ENCODE measurements around the gene LILRB2.
"Not testable (repeated sequence)": the region's sequence is repeated elsewhere in the genome, so short reads cannot be mapped to it uniquely, and the experiment has no call there.

The LILRB2 gene

GRCh38 chr19:54307389-54308020, 26.6 kb upstream of the LILRB2 start:
- in situ Hi-C loops (cut with MboI; ENCODE audit: low sequenced_read_pairs), result no loop called here

- in situ Hi-C loops (cut with MboI; ENCODE audit: low sequenced_read_pairs), result no loop called here
Observed at GRCh38 chr19:54305141-54305540, 24.2 kb upstream of the LILRB2 start.

GRCh38 chr19:54302257-54302656, 21.3 kb upstream of the LILRB2 start:
- in situ Hi-C loops (cut with MboI; ENCODE audit: low sequenced_read_pairs), result no loop called here

GRCh38 chr19:54299515-54299914, 18.6 kb upstream of the LILRB2 start:
- in situ Hi-C loops (cut with MboI; ENCODE audit: low sequenced_read_pairs), result no loop called here

GRCh38 chr19:54299126-54299498, 18.2 kb upstream of the LILRB2 start:
- in situ Hi-C loops (cut with MboI; ENCODE audit: low sequenced_read_pairs), result no loop called here

- in situ Hi-C loops (cut with MboI; ENCODE audit: low sequenced_read_pairs), result no loop called here
Observed at GRCh38 chr19:54298357-54299125, 17.6 kb upstream of the LILRB2 start.

- in situ Hi-C loops (cut with MboI; ENCODE audit: low sequenced_read_pairs), result no loop called here
Observed at GRCh38 chr19:54297759-54298305, 16.9 kb upstream of the LILRB2 start.

- in situ Hi-C loops (cut with MboI; ENCODE audit: low sequenced_read_pairs), result no loop called here
Observed at GRCh38 chr19:54294539-54294938, 13.6 kb upstream of the LILRB2 start.

GRCh38 chr19:54289160-54289559, 8.2 kb upstream of the LILRB2 start:
- in situ Hi-C loops (cut with MboI; ENCODE audit: low sequenced_read_pairs), result not testable (repeated sequence)

- in situ Hi-C loops (cut with MboI; ENCODE audit: low sequenced_read_pairs), result no loop called here
Observed at GRCh38 chr19:54287456-54287855, 6.5 kb upstream of the LILRB2 start.

GRCh38 chr19:54286283-54286682, 5.4 kb upstream of the LILRB2 start:
- in situ Hi-C loops (cut with MboI; ENCODE audit: low sequenced_read_pairs), result not testable (repeated sequence)

GRCh38 chr19:54285427-54286056, 4.6 kb upstream of the LILRB2 start:
- in situ Hi-C loops (cut with MboI; ENCODE audit: low sequenced_read_pairs), result not testable (repeated sequence)

GRCh38 chr19:54282686-54283470, 2.0 kb upstream of the LILRB2 start:
- in situ Hi-C loops (cut with MboI; ENCODE audit: low sequenced_read_pairs), result no loop called here

GRCh38 chr19:54281729-54282075, 792 bp upstream of the LILRB2 start:
- in situ Hi-C loops (cut with MboI; ENCODE audit: low sequenced_read_pairs), result not testable (repeated sequence)

- in situ Hi-C loops (cut with MboI; ENCODE audit: low sequenced_read_pairs), result not testable (repeated sequence)
Observed at GRCh38 chr19:54280441-54280840, 469 bp downstream of the LILRB2 start.

GRCh38 chr19:54280025-54280424, 885 bp downstream of the LILRB2 start:
- in situ Hi-C loops (cut with MboI; ENCODE audit: low sequenced_read_pairs), result not testable (repeated sequence)

- in situ Hi-C loops (cut with MboI; ENCODE audit: low sequenced_read_pairs), result no loop called here
Observed at GRCh38 chr19:54279406-54279962, 1.4 kb downstream of the LILRB2 start.

- in situ Hi-C loops (cut with MboI; ENCODE audit: low sequenced_read_pairs), result not testable (repeated sequence)
Observed at GRCh38 chr19:54278571-54279195, 2.2 kb downstream of the LILRB2 start.

GRCh38 chr19:54278056-54278455, 2.9 kb downstream of the LILRB2 start:
- in situ Hi-C loops (cut with MboI; ENCODE audit: low sequenced_read_pairs), result not testable (repeated sequence)

- in situ Hi-C loops (cut with MboI; ENCODE audit: low sequenced_read_pairs), result not testable (repeated sequence)
Observed at GRCh38 chr19:54277111-54277615, 3.7 kb downstream of the LILRB2 start.

Data from HL-60/S4 treated with phorbol 12-myristate 13-acetate at 8.2 ng/mL for 4 days and 3 days (cell line).